Amniotic stem cell (primary cell): Measurements from ENCODE around the gene MYL11.
"Not testable (repeated sequence)": the region's sequence is repeated elsewhere in the genome, so short reads cannot be mapped to it uniquely, and the experiment has no call there.

Source experiments
- DNase-seq: peaks from one replicate; lab custom pipeline; 2025; lab: John Stamatoyannopoulos, UW

MYL11 gene

DNA sequence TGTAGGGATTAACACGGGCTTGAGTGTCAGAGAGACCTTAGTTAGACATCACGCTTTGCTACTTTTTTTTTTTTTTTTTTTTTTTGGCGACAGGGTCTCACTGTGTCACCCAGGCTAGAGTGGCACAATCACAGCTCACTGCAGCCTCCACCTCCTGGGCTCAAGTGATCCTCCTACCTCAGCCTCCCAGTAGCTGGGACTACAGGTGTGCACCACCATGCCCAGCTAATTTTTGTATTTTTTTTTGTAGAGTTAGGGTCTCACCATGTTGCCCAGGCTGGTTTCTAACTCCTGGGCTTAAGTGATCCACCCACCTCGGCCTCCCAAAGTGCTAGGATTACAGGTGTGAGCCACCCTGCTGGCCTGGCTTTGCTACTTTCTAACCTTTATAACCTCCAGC is 22.0 kb downstream of the MYL11 start:
- DNase-seq = not testable (repeated sequence)

DNA sequence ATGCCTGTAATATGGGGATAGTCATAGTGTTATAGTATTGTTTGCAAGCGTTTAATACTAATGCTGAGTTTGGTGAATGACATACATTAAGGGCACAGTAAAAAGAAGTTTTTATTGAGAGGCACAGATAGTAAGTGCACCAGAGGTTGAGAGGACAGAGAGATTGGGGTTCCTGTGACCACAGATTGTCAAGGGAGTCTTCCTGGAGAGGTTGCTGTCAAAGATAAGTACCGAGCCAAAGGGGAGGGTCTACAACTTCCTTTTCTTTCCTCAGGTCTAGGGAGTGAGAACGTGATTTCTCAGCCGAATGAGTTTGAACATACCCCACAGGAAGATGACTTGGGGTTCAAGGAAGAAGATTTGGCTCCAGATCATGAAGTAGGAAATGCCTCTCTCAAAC is 22.5 kb downstream of the MYL11 start:
- DNase-seq = no peak

DNA sequence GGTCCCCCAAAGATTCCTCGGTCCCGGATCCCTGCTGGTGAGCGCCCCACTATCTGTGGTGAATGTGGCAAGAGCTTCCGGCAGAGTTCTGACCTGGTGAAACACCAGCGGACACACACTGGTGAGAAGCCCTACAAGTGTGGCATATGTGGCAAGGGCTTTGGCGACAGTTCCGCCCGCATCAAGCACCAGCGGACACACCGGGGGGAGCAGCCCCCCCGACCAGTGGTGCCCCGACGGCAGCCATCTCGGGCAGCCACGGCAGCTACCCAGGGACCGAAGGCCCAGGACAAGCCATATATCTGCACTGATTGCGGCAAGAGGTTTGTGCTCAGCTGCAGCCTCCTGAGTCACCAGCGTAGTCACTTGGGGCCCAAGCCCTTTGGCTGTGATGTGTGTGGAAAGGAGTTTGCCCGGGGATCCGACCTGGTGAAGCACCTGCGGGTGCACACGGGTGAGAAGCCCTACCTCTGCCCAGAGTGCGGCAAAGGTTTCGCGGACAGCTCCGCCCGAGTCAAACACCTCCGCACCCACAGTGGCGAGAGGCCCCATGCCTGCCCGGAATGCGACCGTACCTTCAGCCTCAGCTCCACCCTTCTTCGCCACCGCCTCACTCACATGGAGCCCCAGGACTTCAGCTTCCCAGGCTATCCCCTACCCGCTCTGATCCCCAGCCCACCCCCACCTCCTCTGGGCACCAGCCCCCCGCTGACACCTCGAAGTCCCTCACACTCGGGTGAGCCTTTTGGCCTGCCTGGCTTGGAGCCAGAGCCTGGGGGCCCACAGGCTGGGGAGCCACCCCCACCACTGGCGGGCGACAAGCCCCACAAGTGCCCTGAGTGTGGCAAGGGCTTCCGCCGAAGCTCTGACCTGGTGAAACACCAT is 23.4 kb downstream of the MYL11 start:
- DNase-seq = no peak

GRCh38 chr16:30398661-30399434 is 24.2 kb downstream of the MYL11 start:
- no peak for DNase-seq

DNA sequence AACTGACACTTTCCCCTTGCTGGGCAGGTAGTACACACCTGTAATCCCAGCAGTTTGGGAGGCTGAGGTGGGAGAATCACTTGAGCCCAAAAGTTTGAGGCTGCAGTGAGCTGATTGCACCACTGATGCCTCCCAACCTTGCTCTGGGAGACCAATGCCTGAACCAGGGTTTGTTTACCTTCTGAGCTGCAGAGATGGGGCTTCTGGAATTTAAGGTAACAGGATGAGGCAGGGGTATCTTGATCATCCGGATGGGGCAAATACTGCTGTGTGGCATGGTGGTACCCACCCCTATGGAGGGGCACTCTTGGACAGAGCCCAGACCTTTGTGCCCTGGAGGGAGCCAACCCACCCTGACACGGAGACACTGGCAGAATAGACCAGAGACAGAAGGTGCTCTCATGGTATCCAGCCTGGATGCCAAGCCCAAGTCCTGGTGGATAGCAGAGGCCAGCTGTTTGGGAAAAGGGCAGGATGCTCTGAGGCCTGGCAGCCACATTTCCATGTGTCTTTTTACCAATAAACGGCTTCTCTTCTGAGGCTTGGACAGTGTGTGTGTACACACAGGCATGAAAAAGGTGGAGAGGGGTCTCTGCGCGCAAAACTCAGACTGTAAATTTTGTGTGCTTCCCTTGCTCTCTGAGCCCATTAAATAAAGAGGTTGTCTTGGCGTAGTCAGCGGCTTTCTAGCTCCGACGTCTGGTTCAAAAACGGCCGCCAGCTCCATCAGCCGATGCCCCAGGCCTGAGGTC is 25.0 kb downstream of the MYL11 start:
- DNase-seq = no peak

DNA sequence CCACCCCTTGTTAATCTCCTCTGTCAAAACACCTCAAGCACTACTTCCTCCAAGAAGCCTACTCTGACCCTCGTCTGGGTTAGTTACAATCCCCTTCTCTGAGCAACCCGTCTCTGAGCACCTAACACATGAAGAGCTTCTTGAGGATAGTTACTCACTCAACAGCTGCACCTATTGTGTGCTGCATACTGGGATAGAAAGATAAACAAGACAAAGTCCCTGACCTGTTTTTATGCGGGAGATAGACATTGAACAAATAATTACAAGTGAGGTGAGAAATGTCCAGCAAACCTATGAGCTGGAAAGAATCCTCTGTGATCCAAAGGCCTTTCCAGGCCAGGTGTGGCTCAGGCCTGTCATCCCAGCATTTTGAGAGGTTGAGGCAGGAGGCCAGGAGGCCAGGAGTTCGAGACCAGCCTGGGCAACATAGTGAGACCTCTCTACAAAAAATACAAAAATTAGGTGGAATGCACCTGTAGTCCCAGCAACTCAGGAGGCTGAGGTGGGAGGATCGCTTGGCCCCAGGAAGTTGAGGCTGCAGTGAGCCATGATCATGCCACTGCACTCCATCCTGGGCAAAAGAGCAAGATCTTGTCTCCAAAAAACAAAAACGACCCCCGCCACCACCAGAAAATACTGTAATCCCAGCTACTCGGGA is 27.3 kb downstream of the MYL11 start:
- no peak for DNase-seq

DNA sequence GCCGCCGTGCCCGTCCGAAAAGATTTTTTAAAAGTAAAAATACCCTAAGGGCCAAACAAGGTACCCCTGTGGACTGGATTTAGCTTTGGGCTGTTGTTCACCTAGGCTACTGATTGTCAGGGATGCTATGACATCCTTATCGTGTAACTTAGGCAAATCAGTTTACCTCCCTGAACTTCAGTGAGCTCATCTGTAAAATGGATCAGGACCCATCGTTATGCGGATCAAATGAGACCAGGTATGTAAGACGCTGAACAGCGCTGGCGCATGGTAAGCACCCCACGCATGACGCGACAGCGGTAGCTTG is 32.1 kb downstream of the MYL11 start:
- DNase-seq = no peak

DNA sequence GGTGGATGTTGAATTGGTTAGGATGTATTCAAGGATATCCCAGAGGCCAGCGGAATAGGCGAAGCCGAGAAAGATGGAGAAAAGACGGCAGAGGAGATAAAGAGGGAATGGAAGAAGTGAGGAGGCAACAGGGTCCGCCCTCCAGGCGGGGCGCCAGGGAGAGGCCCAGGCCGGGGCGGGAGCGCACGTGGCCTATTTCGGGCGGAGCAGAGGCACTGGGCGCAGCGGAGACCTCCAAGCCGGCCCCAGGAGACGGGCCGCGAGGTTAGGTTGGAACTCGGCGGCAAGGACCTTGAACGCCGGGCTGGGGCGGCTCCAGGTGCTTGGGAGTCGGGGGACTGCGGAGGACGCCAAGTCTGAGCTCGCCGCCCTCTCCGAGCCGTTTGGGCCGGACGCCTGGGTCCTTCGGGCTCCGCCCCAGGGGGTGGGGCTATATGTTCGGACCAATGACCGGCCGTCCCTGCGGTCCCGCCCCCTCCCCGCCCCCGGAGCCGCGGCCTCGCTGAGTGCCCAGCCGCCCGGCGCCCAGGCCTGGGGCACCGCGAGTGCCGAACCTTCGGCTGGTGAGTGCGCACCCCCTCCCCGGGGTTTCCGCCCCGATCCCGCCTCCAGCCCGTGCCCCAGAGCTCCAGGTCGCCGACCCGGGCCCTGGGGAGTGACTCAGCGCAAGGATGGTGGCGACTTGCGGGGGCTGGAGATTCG is 32.7 kb downstream of the MYL11 start, which contains the start of gene ZNF771:
Gene ZNF771, plus strand, starts transcription at position 505 of the 702 bp plus-strand sequence. CDS start 448 bp downstream, outside the sequence.
- peak; percentile 69 for DNase-seq

DNA sequence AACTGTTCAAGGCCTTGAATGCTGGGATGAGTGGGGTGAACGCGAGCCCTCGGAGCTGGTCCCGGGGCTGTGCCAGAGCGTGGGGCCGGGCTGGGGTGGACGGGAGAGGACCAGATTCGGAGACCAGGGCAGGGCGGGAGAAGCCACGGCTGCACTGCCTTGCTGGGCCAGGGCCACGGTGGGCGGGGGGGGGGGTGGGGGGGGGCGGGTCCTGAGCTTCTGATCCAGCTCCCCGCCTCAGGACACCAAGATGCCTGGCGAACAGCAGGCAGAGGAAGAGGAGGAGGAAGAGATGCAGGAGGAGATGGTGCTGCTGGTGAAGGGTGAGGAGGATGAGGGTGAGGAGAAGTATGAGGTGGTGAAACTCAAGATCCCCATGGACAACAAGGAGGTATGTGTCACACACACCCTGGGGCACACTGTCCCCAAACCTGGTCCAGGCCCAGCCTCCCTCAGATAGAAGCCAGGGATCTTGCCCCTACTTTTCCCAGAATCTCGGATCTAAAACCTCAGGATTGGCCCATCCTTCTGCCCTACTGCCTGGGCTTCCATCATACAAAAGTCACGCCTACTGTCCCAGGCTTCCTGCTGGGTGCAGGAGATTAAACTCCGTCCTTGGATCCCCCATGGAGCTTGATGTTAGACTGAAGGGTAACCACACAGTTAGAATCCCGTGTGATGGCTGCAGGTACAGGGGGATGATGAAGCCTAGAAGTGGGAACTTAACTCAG is 33.4 kb downstream of the MYL11 start:
- DNase-seq = no peak

GRCh38 chr16:30409125-30410060 is 34.8 kb downstream of the MYL11 start:
- peak; percentile 73 for DNase-seq

GRCh38 chr16:30413112-30413806 is 38.7 kb downstream of the MYL11 start:
- DNase-seq = no peak

DNA sequence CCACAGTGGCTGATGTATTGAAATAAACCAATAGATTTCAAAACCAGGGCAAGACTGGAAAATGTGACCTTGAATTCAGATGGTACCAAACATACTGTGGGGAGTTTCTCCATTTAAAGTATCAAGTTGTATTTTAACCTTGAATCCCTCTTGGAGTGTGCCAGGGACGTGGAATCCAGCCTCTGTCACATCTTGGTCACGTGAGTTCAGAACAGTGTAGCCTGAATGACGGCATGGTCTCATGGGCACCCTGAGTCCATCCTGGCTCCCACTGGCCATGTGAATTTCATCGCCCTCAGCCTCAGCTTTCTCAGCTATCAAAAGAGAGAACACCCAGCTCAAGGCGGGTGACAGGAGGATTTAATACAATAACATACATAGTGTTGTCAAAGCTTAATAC is 39.6 kb downstream of the MYL11 start:
- no peak for DNase-seq

GRCh38 chr16:30416047-30416603 is 41.5 kb downstream of the MYL11 start:
- no peak for DNase-seq

GRCh38 chr16:30416624-30417528 is 42.3 kb downstream of the MYL11 start:
- DNase-seq = no peak

DNA sequence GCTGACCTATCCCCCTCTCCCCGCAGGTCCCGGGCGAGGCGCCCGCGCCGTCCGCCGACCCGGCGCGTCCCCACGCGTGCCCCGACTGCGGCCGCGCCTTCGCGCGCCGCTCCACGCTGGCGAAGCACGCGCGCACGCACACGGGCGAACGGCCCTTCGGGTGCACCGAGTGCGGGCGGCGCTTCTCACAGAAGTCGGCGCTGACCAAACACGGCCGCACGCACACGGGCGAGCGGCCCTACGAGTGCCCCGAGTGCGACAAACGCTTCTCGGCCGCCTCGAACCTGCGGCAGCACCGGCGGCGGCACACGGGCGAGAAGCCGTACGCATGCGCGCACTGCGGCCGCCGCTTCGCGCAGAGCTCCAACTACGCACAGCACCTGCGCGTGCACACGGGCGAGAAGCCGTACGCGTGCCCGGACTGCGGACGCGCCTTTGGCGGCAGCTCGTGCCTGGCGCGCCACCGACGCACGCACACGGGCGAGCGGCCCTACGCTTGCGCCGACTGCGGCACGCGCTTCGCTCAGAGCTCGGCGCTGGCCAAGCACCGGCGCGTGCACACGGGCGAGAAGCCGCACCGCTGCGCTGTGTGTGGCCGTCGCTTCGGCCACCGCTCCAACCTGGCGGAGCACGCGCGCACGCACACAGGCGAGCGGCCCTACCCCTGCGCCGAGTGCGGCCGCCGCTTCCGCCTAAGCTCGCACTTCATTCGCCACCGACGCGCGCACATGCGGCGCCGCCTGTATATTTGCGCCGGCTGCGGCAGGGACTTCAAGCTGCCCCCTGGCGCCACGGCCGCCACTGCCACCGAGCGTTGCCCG is 43.1 kb downstream of the MYL11 start:
- peak; percentile 74 for DNase-seq

- DNase-seq = no peak
Observed at GRCh38 chr16:30418350-30419181, 44.0 kb downstream of the MYL11 start.
